Measurements from ENCODE around the gene GGN.
"Not testable (repeated sequence)": the region's sequence is repeated elsewhere in the genome, so short reads cannot be mapped to it uniquely, and the experiment has no call there.

The GGN gene

GRCh38 chr19:38412491-38412890 lies 24.7 kb upstream of the GGN start:
- TF ChIP-seq PAX5 (IDR thresholded peaks at IDR 0.05; ENCODE audit: insufficient read depth, low read length, severe bottlenecking) (no peak), POLR2A (IDR thresholded peaks at IDR 0.05; ENCODE audit: low read depth, low read length) (no peak), SPI1 (IDR thresholded peaks at IDR 0.05; ENCODE audit: low read depth, low read length) (no peak), POLR2AphosphoS5 (IDR thresholded peaks at IDR 0.05; ENCODE audit: low read depth, low read length) (no peak), TAF1 (IDR thresholded peaks at IDR 0.05; ENCODE audit: low read depth, low read length) (no peak), POU2F2 (IDR thresholded peaks at IDR 0.05; ENCODE audit: low read depth, low read length) (no peak)
- DNase-seq (ENCODE audit: insufficient read length, low spot score) = no peak
- FAIRE-seq = no peak

DNA sequence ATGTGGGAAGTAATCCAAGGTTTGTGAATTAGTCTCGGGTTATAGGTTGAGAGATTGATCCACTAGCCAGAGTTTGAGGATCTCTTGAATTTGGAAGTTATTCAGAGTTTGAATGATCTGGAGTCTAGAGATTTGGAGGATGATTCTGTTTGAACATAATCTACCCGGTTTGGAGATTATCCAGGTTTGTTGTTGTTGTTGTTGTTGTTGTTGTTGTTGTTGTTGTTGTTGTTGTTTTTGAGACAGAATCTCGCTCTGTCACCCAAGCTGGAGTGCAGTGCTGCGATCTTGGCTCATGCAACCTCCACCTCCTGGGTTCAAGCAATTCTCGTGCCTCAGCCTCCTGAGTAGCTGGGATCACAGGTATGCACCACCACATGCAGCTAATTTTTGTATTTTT lies 24.1 kb upstream of the GGN start:
- DNase-seq (ENCODE audit: insufficient read length, low spot score); FAIRE-seq: not testable (repeated sequence)

DNA sequence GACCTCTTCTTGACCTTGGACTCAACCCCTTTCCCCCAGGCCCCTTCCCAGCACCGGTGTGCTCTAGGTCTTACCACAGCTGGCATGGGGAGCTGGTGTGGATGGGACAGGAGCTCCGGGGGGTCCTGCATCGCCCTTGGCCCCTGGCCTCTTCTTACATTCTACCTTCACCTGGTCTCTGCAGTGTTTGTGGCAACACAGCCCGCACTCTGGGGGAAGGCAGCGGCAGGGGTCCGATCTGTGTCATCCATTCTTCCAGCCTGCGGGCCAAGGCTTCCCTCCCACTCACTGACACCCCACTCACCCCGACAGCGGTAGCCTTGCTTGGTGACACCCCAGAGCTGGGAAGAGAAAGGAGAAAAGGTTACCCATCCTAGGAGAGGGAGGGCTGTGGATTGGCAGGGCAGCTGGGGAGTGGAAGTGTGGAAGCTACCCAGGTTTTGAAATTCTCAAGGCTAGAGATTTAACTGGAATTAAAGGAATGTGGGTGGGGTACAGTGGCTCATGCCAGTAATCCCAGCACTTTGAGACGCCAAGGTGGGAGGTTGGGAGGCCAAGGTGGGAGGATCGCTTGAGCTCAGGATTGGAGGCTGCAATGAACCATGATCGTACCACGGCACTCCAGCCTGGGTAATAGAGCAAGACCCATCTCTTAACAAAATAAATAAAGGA lies 23.3 kb upstream of the GGN start:
- DNase-seq (ENCODE audit: insufficient read length, low spot score) = no peak
- no peak for FAIRE-seq
- TF ChIP-seq TAF1 (IDR thresholded peaks at IDR 0.05; ENCODE audit: low read depth, low read length) = no peak
- no peak for TF ChIP-seq POU2F2 (IDR thresholded peaks at IDR 0.05; ENCODE audit: low read depth, low read length)
- TF ChIP-seq SPI1 (IDR thresholded peaks at IDR 0.05; ENCODE audit: low read depth, low read length) = no peak
- no peak for TF ChIP-seq POLR2AphosphoS5 (IDR thresholded peaks at IDR 0.05; ENCODE audit: low read depth, low read length)
- TF ChIP-seq PAX5 (IDR thresholded peaks at IDR 0.05; ENCODE audit: insufficient read depth, low read length, severe bottlenecking) = no peak
- no peak for TF ChIP-seq POLR2A (IDR thresholded peaks at IDR 0.05; ENCODE audit: low read depth, low read length)

DNA sequence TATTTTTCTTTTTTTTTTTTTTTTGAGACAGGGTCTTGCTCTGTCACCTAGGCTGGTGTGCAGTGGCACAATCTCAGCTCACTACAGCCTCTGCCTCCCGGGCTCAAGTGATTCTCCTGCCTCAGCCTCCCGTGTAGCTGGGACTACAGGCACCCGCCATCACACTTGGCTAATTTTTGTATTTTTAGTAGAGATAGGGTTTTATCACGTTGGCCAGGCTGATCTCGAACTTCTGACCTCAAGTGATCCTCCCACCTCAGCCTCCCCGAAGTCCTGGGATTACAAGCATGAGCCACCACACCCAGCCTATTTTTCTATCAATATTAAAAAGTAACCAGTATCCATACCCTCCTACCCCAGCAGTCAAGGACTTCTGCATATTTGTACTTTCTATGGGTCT lies 22.6 kb upstream of the GGN start:
- DNase-seq (ENCODE audit: insufficient read length, low spot score); FAIRE-seq: not testable (repeated sequence)

DNA sequence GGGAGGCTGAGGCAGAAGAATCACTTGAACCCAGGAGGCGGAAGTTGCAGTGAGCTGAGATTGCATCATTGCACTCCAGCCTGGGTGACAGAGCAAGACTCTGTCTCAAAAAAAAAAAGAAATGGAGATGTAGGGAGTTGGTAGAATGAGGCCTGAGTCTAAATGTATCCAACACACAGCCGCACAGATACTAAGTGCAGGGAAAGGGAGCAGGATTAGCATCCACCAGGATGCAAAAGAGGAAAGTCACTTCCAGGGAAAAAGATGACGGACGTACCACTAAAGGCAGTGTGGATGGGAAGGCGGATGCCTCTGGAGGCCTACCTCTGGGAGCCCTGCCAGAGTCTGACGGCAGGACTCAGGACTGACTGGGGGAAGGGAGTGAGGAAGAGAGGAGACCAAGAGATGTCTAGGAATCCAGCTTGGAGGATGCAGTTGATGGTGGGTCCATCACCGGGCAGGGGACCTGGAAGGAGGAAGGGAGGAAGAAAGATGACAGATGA lies 21.8 kb upstream of the GGN start:
- no peak for TF ChIP-seq TAF1 (IDR thresholded peaks at IDR 0.05; ENCODE audit: low read depth, low read length)
- no peak for TF ChIP-seq POLR2AphosphoS5 (IDR thresholded peaks at IDR 0.05; ENCODE audit: low read depth, low read length)
- TF ChIP-seq POU2F2 (IDR thresholded peaks at IDR 0.05; ENCODE audit: low read depth, low read length) = no peak
- no peak for TF ChIP-seq PAX5 (IDR thresholded peaks at IDR 0.05; ENCODE audit: insufficient read depth, low read length, severe bottlenecking)
- TF ChIP-seq POLR2A (IDR thresholded peaks at IDR 0.05; ENCODE audit: low read depth, low read length) = no peak
- TF ChIP-seq SPI1 (IDR thresholded peaks at IDR 0.05; ENCODE audit: low read depth, low read length) = no peak
- FAIRE-seq (no peak), DNase-seq (ENCODE audit: insufficient read length, low spot score) (no peak)

- FAIRE-seq (no peak), DNase-seq (ENCODE audit: insufficient read length, low spot score) (no peak)
- TF ChIP-seq TAF1 (IDR thresholded peaks at IDR 0.05; ENCODE audit: low read depth, low read length) (no peak), POU2F2 (IDR thresholded peaks at IDR 0.05; ENCODE audit: low read depth, low read length) (no peak), SPI1 (IDR thresholded peaks at IDR 0.05; ENCODE audit: low read depth, low read length) (no peak), POLR2AphosphoS5 (IDR thresholded peaks at IDR 0.05; ENCODE audit: low read depth, low read length) (no peak), POLR2A (IDR thresholded peaks at IDR 0.05; ENCODE audit: low read depth, low read length) (no peak), PAX5 (IDR thresholded peaks at IDR 0.05; ENCODE audit: insufficient read depth, low read length, severe bottlenecking) (no peak)
Observed at GRCh38 chr19:38405276-38405675, 17.4 kb upstream of the GGN start.

DNA sequence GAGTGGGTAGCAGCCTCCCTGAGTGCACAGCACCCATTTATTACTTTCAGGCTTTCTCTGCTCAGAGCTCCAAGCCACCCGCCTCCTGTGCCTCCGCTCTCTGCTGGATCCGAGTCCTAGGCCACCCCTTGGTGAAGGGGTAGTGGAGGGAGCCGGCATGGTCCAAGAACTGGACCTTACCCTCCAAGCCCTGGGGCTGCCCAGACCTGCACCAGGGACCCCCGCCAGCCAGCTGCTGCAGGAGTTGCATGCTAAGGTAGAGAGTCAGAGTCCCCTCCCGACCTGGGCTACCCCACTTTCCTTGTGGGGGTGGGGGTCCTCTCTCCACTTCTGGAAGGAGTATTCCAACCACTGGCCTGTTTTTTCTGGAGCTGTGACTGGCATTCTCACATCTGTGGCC lies 17.0 kb upstream of the GGN start:
- DNase-seq (ENCODE audit: insufficient read length, low spot score) (no peak), FAIRE-seq (no peak)
- TF ChIP-seq POU2F2 (IDR thresholded peaks at IDR 0.05; ENCODE audit: low read depth, low read length) = no peak

- TF ChIP-seq POLR2A (IDR thresholded peaks at IDR 0.05; ENCODE audit: low read depth, low read length) = no peak
- TF ChIP-seq SPI1 (IDR thresholded peaks at IDR 0.05; ENCODE audit: low read depth, low read length) = 0 out of 2 replicates have a peak, but pooled peaks have one; percentile 10
- no peak for TF ChIP-seq TAF1 (IDR thresholded peaks at IDR 0.05; ENCODE audit: low read depth, low read length)
- no peak for TF ChIP-seq POU2F2 (IDR thresholded peaks at IDR 0.05; ENCODE audit: low read depth, low read length)
- no peak for TF ChIP-seq POLR2AphosphoS5 (IDR thresholded peaks at IDR 0.05; ENCODE audit: low read depth, low read length)
- no peak for TF ChIP-seq PAX5 (IDR thresholded peaks at IDR 0.05; ENCODE audit: insufficient read depth, low read length, severe bottlenecking)
- DNase-seq (ENCODE audit: insufficient read length, low spot score) (peak; percentile 100), FAIRE-seq (peak; percentile 96)
Observed at GRCh38 chr19:38402967-38403674, 15.3 kb upstream of the GGN start, which contains the start of gene FAM98C. Gene FAM98C (plus strand): TSS chr19:38403093. CDS start chr19:38403154, 61 bp downstream.

GRCh38 chr19:38402623-38402966 lies 14.8 kb upstream of the GGN start:
- no peak for DNase-seq (ENCODE audit: insufficient read length, low spot score)
- FAIRE-seq = no peak
- no peak for TF ChIP-seq POU2F2 (IDR thresholded peaks at IDR 0.05; ENCODE audit: low read depth, low read length)
- no peak for TF ChIP-seq SPI1 (IDR thresholded peaks at IDR 0.05; ENCODE audit: low read depth, low read length)
- TF ChIP-seq TAF1 (IDR thresholded peaks at IDR 0.05; ENCODE audit: low read depth, low read length) = no peak

DNA sequence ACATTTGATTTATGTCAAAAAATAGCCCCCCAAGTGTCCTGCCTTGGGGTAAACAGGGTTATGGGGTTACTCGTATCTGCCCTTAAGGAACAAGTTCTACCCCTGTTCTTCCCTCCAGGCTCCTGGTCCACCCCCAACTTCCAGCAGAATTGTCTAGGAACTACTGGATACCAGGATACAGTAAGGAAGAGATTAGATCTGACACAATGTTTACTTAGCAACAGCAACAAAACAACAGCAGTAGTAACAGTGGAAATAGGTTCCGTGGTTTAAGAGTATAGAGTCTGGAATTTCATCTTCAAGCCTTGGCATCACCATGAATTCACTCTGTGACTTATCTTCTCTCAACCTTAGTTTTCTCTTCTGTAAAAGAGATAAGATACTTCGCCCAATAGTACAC lies 13.3 kb upstream of the GGN start:
- FAIRE-seq (no peak), DNase-seq (ENCODE audit: insufficient read length, low spot score) (no peak)
- TF ChIP-seq POLR2AphosphoS5 (IDR thresholded peaks at IDR 0.05; ENCODE audit: low read depth, low read length) (no peak), TAF1 (IDR thresholded peaks at IDR 0.05; ENCODE audit: low read depth, low read length) (no peak), POU2F2 (IDR thresholded peaks at IDR 0.05; ENCODE audit: low read depth, low read length) (no peak), SPI1 (IDR thresholded peaks at IDR 0.05; ENCODE audit: low read depth, low read length) (no peak), POLR2A (IDR thresholded peaks at IDR 0.05; ENCODE audit: low read depth, low read length) (no peak), PAX5 (IDR thresholded peaks at IDR 0.05; ENCODE audit: insufficient read depth, low read length, severe bottlenecking) (no peak)
